Amniotic stem cell (primary cell): Measurements from ENCODE around the gene STK24.

Source experiments
- DNase-seq: peaks from one replicate; lab custom pipeline; 2025; lab: John Stamatoyannopoulos, UW

Gene STK24

GRCh38 chr13:98407575-98407974 lies 169.3 kb downstream of the STK24 start:
- DNase-seq: no peak

- no peak for DNase-seq
These were observed 169.9 kb downstream of the STK24 start for GRCh38 chr13:98406971-98407370.

DNA sequence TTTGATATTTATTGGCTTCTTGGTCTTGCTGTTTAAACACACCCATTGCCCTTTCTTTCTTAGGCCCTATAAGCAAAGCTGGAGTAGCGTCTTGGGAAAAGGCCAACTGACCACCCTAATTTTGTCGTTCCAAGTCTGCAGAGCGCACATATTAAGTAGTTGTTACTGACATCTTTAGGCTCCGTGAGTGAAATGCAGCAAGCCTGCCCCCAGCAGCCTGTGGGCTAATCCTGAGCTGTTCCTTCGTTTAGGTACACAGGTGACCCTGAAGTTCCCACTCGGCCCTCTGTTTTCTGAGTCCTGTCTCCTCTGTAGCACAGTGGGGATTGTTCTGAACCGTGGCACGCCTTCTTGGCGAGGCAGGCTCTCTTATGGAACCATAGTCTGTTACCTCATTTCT lies 170.5 kb downstream of the STK24 start:
- no peak for DNase-seq

GRCh38 chr13:98405690-98406344 lies 171.1 kb downstream of the STK24 start:
- no peak for DNase-seq

DNA sequence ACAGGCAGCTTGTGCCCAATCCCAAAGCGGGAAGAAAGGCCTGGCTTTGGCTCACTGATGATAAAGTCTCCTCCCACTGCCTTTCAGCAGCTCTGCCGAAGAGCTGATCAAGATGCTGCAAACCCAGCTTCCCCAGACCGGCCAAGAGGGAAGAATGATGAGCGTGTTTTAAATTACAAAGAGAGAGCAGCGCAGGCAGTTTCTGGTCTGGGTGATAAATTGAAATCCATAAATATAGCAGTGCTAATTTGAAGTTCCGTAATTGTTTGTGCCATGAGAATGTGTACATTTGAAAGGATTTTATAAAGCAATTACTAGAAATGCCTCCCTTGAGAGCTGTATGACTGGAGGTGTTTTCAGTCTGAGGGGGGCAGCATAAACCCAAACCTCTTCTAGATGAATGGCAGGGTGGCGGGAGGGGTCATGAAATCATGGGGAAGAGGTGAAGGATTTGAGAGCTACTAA lies 171.8 kb downstream of the STK24 start:
- no peak for DNase-seq

GRCh38 chr13:98403076-98403475 lies 173.8 kb downstream of the STK24 start:
- DNase-seq: no peak

- DNase-seq: no peak
These were observed 175.0 kb downstream of the STK24 start for GRCh38 chr13:98401934-98402333.

DNA sequence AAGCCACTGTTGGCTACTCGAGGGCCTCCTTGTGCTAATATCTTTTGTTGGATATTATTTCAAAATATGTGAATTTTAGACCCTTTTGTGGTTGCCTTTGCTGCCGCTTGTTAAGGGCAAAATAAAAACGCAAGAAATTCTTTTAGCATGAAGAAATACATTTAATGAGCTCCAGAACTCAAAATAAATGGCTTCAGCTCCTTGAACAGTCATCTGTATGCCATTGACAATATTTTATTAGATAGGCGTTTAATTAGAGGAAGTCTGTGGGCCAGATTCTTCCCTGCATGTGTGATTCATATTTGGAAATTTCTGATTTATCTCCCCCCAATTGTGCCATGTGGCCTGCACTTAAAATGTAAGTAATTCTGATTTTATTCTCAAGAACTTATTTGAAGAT lies 177.2 kb downstream of the STK24 start:
- DNase-seq: no peak

DNA sequence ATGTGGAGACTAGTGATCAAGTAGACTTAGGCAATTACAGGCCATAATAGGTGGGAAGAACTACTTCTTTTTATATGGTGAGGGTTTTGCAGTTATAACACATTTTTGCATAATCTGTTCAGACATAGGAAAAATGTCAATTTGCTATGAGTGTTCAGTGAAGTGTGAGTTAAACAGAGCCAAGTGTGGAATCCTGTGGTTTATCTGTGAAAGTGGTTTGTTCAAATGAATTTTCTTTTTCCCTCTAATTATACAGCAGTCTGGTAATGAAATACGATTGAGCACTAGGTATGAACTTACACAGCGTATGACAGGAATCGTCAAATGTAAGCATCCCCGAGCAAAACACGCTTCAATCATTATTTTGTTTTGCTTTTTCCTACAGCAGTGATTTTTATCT lies 178.3 kb downstream of the STK24 start:
- no peak for DNase-seq

DNA sequence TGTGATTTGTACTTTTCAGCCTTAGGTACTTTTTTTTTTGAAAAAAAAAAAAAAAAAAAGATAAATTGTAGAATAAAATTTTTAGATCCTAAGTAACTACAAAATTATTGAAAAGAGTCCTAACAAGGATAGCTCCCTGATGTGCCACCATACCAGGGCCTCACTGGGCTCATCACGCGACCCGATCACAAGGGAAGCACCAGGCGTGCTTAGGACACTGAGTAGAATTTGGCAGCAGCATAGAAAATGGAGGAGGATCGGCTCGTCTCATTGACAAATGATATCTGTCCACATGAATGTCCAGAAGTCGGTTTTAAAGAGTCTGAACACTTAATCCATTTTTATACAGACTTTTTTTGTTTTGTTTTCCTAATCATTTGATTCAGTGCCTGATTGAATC lies 179.0 kb downstream of the STK24 start:
- no peak for DNase-seq

DNA sequence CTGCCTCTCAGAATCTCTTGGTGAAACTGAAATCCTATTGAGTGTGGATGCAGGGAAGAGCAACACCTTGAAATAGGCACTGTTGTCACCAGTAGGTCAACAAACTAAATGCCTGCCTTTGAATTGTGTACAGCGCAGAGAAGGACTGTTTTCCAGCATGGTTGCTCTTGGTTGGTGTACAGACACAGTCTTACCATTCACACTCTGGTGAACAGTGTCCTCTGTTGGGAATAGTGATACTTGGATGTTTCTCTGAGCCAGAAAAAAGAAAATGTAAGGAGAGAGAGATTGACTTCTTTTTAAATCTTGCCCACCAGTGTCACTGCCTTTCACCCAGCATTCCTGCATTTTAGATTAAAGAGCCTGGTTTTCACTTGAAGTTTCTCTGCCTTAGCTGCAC lies 179.7 kb downstream of the STK24 start:
- no peak for DNase-seq

DNA sequence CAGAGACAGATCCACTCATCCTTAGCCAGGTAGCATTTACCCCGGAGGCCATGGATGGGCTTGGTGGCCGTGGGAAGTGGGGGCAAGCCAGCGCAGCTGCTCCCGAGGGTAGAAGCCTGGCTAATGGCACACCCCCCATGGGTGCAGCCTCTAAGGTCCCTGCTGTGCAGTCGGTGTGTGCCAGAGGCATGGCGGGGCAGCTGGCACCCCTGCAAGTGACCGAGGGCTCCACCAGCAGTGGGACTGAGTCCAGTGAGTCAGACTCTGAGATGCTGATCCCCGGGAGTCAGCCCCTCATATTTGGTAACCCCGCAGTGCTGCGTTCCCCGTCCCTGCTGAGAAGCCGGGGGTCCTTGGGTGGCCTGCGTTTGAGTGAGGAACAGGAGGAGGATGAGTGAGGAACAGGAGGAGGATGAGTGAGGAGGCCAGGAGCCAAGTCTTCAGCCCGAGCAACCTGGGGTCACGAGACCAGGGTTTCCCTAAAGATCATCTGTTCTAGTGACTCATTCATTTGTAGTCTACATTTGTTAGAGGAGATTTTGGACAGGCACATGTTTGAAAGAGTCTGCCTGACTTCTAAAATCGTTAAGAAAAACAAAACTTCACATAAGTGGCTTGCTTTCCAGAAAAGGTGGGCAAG lies 180.7 kb downstream of the STK24 start:
- no peak for DNase-seq
